GM18867 (cell line): ENCODE results near the gene NAT16.
"Not testable (repeated sequence)": the region's sequence is repeated elsewhere in the genome, so short reads cannot be mapped to it uniquely, and the experiment has no call there.

Experiments
- ATAC-seq: cut with Tn5 transposase; IDR thresholded peaks from one replicate; pipeline ENCODE4 v1.9.1; 2021; ENCODE audit warnings: mild to moderate bottlenecking, moderate library complexity; ENCODE audit not compliant: unreplicated experiment

The NAT16 gene

GRCh38 chr7:101129603-101130117 is 50.4 kb downstream of the NAT16 start:
- ATAC-seq = no peak

DNA sequence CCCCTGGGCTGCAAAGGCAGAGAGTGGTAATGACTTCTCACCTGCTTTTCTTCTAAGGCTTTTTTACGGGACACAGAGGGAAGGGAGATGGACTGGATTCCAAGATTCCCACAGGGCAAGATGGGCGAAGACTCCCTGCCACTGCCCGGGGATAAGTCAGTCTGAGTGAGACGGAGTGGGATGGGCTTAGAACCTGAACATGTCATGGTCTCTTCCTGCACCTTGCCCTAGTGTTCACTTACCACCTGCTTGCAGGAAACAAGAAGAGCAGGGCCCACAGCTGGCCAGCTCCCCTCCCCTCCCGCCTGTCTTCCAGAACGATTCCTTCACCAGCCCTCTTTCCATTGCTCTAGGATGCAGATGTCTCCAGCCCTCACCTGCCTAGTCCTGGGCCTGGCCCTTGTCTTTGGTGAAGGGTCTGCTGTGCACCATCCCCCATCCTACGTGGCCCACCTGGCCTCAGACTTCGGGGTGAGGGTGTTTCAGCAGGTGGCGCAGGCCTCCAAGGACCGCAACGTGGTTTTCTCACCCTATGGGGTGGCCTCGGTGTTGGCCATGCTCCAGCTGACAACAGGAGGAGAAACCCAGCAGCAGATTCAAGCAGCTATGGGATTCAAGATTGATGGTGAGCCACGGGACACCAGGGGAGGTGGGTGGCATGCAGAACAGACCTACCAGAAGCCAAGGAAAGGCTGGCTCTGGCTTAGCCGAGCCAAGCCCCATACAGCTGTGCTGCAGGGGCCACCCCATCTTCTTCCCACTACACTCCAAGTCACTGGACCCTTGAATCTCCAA is 51.9 kb downstream of the NAT16 start:
- ATAC-seq = no peak

GRCh38 chr7:101127460-101128039 is 52.5 kb downstream of the NAT16 start:
- ATAC-seq = no peak

GRCh38 chr7:101126651-101127459 is 53.2 kb downstream of the NAT16 start, which contains the start of gene SERPINE1:
Gene SERPINE1 (plus strand): TSS chr7:101127104. CDS start chr7:101128394, 1,290 bp downstream.
- ATAC-seq = peak; percentile 50

GRCh38 chr7:101125989-101126650 is 54.0 kb downstream of the NAT16 start:
- peak; percentile 41 for ATAC-seq

GRCh38 chr7:101124376-101125056 is 55.6 kb downstream of the NAT16 start:
- no peak for ATAC-seq

- ATAC-seq = no peak
Observed at GRCh38 chr7:101123703-101124068, 56.4 kb downstream of the NAT16 start.

GRCh38 chr7:101122933-101123702 is 57.0 kb downstream of the NAT16 start:
- ATAC-seq = no peak

- no peak for ATAC-seq
Observed at GRCh38 chr7:101121991-101122932, 57.8 kb downstream of the NAT16 start.

- not testable (repeated sequence) for ATAC-seq
Observed at GRCh38 chr7:101121631-101121990, 58.5 kb downstream of the NAT16 start.
